Measurements from ENCODE around the gene PPP4R3A. TPM values are rescaled to one million over a fixed set of nuclear protein-coding genes. Genes with fewer than 3 reads are reported as not detected.
"Not testable (repeated sequence)": the region's sequence is repeated elsewhere in the genome, so short reads cannot be mapped to it uniquely, and the experiment has no call there.

Gene PPP4R3A
- total RNA-seq, 1 experiment from 2014 or later = 124 TPM

DNA sequence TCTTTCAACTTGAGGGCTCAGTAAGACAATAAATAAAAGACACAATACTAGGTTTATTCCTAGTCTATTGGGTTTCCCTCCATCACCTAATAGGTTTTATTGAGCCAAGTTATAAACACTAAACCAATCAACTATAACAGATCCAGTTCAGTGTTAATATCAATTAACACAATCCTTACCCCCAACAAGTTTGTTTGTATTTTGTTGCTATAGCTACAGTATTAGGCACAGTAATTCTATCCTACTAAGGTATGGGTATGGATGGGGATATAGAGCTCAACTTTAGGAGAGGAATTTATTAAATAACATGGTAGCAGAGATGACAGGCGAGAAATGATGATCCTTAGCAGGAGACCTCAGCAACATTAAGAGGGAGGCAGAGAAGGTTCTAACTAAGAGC, 13.3 kb downstream of the PPP4R3A start (continued):
- TF ChIP-seq, protein P1, sequence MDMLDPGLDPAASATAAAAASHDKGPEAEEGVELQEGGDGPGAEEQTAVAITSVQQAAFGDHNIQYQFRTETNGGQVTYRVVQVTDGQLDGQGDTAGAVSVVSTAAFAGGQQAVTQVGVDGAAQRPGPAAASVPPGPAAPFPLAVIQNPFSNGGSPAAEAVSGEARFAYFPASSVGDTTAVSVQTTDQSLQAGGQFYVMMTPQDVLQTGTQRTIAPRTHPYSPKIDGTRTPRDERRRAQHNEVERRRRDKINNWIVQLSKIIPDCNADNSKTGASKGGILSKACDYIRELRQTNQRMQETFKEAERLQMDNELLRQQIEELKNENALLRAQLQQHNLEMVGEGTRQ (CRISPR knock-in tag; IDR thresholded peaks at IDR 0.05) = no peak
- TF ChIP-seq, protein P2, sequence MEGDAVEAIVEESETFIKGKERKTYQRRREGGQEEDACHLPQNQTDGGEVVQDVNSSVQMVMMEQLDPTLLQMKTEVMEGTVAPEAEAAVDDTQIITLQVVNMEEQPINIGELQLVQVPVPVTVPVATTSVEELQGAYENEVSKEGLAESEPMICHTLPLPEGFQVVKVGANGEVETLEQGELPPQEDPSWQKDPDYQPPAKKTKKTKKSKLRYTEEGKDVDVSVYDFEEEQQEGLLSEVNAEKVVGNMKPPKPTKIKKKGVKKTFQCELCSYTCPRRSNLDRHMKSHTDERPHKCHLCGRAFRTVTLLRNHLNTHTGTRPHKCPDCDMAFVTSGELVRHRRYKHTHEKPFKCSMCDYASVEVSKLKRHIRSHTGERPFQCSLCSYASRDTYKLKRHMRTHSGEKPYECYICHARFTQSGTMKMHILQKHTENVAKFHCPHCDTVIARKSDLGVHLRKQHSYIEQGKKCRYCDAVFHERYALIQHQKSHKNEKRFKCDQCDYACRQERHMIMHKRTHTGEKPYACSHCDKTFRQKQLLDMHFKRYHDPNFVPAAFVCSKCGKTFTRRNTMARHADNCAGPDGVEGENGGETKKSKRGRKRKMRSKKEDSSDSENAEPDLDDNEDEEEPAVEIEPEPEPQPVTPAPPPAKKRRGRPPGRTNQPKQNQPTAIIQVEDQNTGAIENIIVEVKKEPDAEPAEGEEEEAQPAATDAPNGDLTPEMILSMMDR (IDR thresholded peaks at IDR 0.05) = no peak
- TF ChIP-seq, protein P3, sequence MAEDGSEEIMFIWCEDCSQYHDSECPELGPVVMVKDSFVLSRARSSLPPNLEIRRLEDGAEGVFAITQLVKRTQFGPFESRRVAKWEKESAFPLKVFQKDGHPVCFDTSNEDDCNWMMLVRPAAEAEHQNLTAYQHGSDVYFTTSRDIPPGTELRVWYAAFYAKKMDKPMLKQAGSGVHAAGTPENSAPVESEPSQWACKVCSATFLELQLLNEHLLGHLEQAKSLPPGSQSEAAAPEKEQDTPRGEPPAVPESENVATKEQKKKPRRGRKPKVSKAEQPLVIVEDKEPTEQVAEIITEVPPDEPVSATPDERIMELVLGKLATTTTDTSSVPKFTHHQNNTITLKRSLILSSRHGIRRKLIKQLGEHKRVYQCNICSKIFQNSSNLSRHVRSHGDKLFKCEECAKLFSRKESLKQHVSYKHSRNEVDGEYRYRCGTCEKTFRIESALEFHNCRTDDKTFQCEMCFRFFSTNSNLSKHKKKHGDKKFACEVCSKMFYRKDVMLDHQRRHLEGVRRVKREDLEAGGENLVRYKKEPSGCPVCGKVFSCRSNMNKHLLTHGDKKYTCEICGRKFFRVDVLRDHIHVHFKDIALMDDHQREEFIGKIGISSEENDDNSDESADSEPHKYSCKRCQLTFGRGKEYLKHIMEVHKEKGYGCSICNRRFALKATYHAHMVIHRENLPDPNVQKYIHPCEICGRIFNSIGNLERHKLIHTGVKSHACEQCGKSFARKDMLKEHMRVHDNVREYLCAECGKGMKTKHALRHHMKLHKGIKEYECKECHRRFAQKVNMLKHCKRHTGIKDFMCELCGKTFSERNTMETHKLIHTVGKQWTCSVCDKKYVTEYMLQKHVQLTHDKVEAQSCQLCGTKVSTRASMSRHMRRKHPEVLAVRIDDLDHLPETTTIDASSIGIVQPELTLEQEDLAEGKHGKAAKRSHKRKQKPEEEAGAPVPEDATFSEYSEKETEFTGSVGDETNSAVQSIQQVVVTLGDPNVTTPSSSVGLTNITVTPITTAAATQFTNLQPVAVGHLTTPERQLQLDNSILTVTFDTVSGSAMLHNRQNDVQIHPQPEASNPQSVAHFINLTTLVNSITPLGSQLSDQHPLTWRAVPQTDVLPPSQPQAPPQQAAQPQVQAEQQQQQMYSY (CRISPR knock-in tag; IDR thresholded peaks at IDR 0.05) = no peak

DNA sequence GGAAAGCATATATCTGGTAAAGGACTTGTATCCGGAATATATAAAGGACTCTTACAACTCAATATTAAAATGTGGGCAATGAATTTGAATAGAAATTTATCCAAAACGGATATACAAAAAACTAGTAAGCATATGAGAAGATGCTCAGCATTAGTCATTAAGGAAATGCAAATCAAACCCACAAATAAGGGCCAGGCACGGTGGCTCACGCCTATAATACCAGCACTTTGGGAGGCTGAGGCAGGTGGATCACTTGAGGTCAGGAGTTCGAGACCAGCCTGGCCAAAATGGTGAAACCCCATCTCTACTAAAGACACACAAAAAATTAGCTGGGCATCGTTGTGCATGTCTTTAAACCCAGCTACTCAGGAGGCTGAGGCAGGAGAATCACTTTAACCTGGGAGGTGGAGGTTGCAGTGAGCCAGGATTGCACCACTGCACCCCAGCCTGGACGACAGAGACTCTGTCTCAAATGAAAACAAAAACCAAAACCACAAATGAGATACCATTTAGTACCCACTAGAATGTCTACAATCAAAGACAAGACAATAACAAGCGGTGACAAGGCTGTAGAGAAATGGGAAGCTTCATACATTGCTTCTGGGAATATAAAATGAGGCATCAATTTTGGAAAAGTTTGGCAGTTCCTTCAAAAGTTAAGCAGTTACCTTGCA, 15.6 kb downstream of the PPP4R3A start:
- CTCF ChIA-PET; DNase-seq (ENCODE audit: low spot score); ATAC-seq; H3K36me3 Mint-ChIP-seq; H3K27me3 Mint-ChIP-seq (ENCODE audit: low read depth); POLR2A ChIA-PET; H3K9me3 Mint-ChIP-seq; H3K4me3 Mint-ChIP-seq: not testable (repeated sequence)
- peak overlapping the region; percentile 83 for H3K27ac Mint-ChIP-seq
- peaks cover 38% of the 10 kb centered on the region for H3K4me1 Mint-ChIP-seq

DNA sequence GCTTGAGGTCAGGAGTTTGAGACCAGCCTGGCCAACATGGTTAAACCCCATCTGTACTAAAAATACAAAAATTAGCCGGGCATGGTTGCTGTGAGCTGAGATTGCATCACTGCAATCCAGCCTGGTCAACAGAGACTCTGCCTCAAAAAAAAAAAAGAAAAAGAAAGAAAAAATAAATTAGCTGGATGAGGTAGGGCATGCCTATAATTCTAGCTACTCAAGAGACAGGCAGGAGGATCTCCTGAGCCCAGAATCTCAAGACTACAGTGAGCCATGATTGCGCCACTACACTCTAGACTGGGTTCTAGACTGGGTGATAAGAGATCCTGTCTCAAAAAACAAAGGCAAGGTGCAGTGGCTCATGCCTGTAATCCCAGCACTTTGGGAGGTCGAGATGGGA, 16.9 kb downstream of the PPP4R3A start:
- ATAC-seq (no peak; the same call in 1 of the 2 replicates), DNase-seq (ENCODE audit: low spot score) (no peak)
- Mint-ChIP-seq H3K4me1 (peaks cover 38% of the 10 kb centered on the region), H3K9me3 (no peaks in the 10 kb centered on the region), H3K27me3 (ENCODE audit: low read depth) (no peaks in the 10 kb centered on the region), H3K4me3 (no peak overlapping the region), H3K36me3 (peaks cover 18% of the 10 kb centered on the region), H3K27ac (no peak overlapping the region)
- ChIA-PET CTCF (interaction anchor here (0.6 to 1.2 kb wide), 2 partner anchors 17 to 418 kb away, joined by 3 read pairs; no protein-coding TSS in a partner anchor), POLR2A (interaction anchor here (0.6 to 0.7 kb wide), 2 partner anchors 11 to 249 kb away, joined by 3 to 5 read pairs; no protein-coding TSS in a partner anchor)
- TF ChIP-seq, protein P4, sequence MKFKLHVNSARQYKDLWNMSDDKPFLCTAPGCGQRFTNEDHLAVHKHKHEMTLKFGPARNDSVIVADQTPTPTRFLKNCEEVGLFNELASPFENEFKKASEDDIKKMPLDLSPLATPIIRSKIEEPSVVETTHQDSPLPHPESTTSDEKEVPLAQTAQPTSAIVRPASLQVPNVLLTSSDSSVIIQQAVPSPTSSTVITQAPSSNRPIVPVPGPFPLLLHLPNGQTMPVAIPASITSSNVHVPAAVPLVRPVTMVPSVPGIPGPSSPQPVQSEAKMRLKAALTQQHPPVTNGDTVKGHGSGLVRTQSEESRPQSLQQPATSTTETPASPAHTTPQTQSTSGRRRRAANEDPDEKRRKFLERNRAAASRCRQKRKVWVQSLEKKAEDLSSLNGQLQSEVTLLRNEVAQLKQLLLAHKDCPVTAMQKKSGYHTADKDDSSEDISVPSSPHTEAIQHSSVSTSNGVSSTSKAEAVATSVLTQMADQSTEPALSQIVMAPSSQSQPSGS (CRISPR knock-in tag; IDR thresholded peaks at IDR 0.05; ENCODE audit: borderline replicate concordance, low read depth) = no peak
- no peak for TF ChIP-seq RELA (CRISPR knock-in tag; IDR thresholded peaks at IDR 0.05; ENCODE audit: borderline replicate concordance)
- TF ChIP-seq MXD4 (CRISPR knock-in tag; IDR thresholded peaks at IDR 0.05; ENCODE audit: borderline replicate concordance) = no peak
- TF ChIP-seq CREB1 (CRISPR knock-in tag; IDR thresholded peaks at IDR 0.05) = no peak
- TF ChIP-seq, protein P5, sequence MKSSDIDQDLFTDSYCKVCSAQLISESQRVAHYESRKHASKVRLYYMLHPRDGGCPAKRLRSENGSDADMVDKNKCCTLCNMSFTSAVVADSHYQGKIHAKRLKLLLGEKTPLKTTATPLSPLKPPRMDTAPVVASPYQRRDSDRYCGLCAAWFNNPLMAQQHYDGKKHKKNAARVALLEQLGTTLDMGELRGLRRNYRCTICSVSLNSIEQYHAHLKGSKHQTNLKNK (CRISPR knock-in tag; IDR thresholded peaks at IDR 0.05) = no peak
- TF ChIP-seq, protein P6, sequence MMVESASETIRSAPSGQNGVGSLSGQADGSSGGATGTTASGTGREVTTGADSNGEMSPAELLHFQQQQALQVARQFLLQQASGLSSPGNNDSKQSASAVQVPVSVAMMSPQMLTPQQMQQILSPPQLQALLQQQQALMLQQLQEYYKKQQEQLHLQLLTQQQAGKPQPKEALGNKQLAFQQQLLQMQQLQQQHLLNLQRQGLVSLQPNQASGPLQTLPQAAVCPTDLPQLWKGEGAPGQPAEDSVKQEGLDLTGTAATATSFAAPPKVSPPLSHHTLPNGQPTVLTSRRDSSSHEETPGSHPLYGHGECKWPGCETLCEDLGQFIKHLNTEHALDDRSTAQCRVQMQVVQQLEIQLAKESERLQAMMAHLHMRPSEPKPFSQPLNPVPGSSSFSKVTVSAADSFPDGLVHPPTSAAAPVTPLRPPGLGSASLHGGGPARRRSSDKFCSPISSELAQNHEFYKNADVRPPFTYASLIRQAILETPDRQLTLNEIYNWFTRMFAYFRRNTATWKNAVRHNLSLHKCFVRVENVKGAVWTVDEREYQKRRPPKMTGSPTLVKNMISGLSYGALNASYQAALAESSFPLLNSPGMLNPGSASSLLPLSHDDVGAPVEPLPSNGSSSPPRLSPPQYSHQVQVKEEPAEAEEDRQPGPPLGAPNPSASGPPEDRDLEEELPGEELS (CRISPR knock-in tag; IDR thresholded peaks at IDR 0.05) = no peak
- TF ChIP-seq, protein P7, sequence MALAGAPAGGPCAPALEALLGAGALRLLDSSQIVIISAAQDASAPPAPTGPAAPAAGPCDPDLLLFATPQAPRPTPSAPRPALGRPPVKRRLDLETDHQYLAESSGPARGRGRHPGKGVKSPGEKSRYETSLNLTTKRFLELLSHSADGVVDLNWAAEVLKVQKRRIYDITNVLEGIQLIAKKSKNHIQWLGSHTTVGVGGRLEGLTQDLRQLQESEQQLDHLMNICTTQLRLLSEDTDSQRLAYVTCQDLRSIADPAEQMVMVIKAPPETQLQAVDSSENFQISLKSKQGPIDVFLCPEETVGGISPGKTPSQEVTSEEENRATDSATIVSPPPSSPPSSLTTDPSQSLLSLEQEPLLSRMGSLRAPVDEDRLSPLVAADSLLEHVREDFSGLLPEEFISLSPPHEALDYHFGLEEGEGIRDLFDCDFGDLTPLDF (CRISPR knock-in tag; IDR thresholded peaks at IDR 0.05) = no peak
- no peak for TF ChIP-seq FOXP1 (CRISPR knock-in tag; IDR thresholded peaks at IDR 0.05; ENCODE audit: borderline replicate concordance)
- TF ChIP-seq ESRRA (CRISPR knock-in tag; IDR thresholded peaks at IDR 0.05; ENCODE audit: borderline replicate concordance) = no peak
- TF ChIP-seq, protein P8, sequence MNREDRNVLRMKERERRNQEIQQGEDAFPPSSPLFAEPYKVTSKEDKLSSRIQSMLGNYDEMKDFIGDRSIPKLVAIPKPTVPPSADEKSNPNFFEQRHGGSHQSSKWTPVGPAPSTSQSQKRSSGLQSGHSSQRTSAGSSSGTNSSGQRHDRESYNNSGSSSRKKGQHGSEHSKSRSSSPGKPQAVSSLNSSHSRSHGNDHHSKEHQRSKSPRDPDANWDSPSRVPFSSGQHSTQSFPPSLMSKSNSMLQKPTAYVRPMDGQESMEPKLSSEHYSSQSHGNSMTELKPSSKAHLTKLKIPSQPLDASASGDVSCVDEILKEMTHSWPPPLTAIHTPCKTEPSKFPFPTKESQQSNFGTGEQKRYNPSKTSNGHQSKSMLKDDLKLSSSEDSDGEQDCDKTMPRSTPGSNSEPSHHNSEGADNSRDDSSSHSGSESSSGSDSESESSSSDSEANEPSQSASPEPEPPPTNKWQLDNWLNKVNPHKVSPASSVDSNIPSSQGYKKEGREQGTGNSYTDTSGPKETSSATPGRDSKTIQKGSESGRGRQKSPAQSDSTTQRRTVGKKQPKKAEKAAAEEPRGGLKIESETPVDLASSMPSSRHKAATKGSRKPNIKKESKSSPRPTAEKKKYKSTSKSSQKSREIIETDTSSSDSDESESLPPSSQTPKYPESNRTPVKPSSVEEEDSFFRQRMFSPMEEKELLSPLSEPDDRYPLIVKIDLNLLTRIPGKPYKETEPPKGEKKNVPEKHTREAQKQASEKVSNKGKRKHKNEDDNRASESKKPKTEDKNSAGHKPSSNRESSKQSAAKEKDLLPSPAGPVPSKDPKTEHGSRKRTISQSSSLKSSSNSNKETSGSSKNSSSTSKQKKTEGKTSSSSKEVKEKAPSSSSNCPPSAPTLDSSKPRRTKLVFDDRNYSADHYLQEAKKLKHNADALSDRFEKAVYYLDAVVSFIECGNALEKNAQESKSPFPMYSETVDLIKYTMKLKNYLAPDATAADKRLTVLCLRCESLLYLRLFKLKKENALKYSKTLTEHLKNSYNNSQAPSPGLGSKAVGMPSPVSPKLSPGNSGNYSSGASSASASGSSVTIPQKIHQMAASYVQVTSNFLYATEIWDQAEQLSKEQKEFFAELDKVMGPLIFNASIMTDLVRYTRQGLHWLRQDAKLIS (CRISPR knock-in tag; IDR thresholded peaks at IDR 0.05; ENCODE audit: borderline replicate concordance) = no peak
- TF ChIP-seq NR1H2 (CRISPR knock-in tag; IDR thresholded peaks at IDR 0.05) = no peak
- no peak for TF ChIP-seq SP1 (CRISPR knock-in tag; conservative IDR thresholded peaks at IDR 0.05)
- TF ChIP-seq ZNF317 (CRISPR knock-in tag; IDR thresholded peaks at IDR 0.05; ENCODE audit: borderline replicate concordance, low read depth) = no peak
